ENCODE measurements around the gene SRC. TPM values are rescaled to one million over a fixed set of nuclear protein-coding genes. Genes with fewer than 3 reads are reported as not detected.

Gene SRC
- polyA plus RNA-seq, 1 donor (not counting 4 experiments of a cell fraction or from before 2014, with no cell fraction given): 22.8 TPM

DNA sequence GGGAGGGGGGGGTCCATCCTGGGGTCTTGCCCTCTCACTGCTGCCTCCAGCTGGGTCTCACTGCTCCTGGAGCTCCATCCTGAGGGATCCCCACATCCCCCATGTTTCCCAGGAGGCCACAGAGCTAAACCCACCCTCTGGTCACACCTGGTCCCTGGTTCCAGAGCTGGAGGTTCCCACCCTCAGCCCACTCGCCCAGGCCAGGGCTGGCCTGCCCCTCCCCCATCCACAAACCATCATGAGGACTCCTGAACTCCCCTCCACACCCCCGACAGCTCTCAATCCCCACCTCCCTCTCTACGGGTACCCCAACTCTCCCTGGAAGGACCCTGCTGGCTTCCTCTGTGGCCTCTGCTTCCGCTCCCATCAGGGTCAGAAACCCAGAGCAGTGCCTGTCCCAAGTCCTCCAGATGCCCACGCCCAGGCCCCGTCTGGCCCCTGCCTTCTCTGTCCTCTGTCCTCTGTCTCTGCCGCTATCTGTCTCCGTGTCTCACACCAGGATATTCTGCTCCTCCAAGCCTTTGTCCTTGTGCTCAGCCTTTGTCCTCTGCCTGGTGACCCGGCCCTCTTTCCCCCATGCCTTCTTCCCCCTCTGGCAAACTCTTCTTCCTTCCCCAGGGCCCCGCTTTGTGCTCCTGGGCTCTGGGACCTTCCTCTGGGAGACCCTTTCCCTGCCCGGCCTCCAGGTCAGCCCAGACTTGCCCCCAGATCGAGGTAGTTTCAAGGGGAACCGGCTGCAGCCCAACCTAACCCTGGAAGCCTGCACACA lies 74.0 kb downstream of the SRC start:
- H3K9me1 ChIP-seq (ENCODE audit: control insufficient read depth, extremely low read depth, insufficient read depth, low read length): no peaks in the 10 kb centered on the region
- no peak overlapping the region for H2AFZ ChIP-seq (ENCODE audit: control insufficient read depth, low read length)
- DNase-seq (ENCODE audit: low read depth, low spot score) (no peak), FAIRE-seq (no peak)
- no peaks in the 10 kb centered on the region for H3K4me1 ChIP-seq (ENCODE audit: control insufficient read depth, extremely low read depth, insufficient read depth, low read length)
- no peak overlapping the region for H3K27ac ChIP-seq (ENCODE audit: control insufficient read depth, insufficient read depth, low read length)
- peaks cover 7% of the 10 kb centered on the region for H4K20me1 ChIP-seq (ENCODE audit: control insufficient read depth, extremely low read depth, insufficient read depth, low read length)
- no peaks in the 10 kb centered on the region for H3K9me3 ChIP-seq (ENCODE audit: control insufficient read depth, low read depth, low read length)
- no peak overlapping the region for H3K4me3 ChIP-seq (ENCODE audit: control insufficient read depth in 2 of 3, extremely low read depth in 1 of 3, insufficient read depth in 2 of 3, low read depth in 1 of 3, low read length in 3 of 3)
- no peaks in the 10 kb centered on the region for H3K36me3 ChIP-seq (ENCODE audit: control insufficient read depth in 2 of 2, extremely low read depth in 1 of 2, insufficient read depth in 2 of 2, low read length in 2 of 2)
- no peak overlapping the region for H3K4me2 ChIP-seq (ENCODE audit: control insufficient read depth, extremely low read depth, insufficient read depth, low read depth, low read length)
- H3K79me2 ChIP-seq (ENCODE audit: control insufficient read depth, insufficient read depth, low read length): no peaks in the 10 kb centered on the region
- dilution Hi-C loops (cut with MboI; ENCODE audit: extremely low pct_ligation_motif_present, low sequenced_read_pairs): no loop called here
- no peak overlapping the region for H3K9ac ChIP-seq (ENCODE audit: control insufficient read depth, extremely low read depth, insufficient read depth, low read length)
- H3K27me3 ChIP-seq (ENCODE audit: control insufficient read depth, extremely low read depth, insufficient read depth, low read length): peaks cover 83% of the 10 kb centered on the region
- TF ChIP-seq, protein P1, sequence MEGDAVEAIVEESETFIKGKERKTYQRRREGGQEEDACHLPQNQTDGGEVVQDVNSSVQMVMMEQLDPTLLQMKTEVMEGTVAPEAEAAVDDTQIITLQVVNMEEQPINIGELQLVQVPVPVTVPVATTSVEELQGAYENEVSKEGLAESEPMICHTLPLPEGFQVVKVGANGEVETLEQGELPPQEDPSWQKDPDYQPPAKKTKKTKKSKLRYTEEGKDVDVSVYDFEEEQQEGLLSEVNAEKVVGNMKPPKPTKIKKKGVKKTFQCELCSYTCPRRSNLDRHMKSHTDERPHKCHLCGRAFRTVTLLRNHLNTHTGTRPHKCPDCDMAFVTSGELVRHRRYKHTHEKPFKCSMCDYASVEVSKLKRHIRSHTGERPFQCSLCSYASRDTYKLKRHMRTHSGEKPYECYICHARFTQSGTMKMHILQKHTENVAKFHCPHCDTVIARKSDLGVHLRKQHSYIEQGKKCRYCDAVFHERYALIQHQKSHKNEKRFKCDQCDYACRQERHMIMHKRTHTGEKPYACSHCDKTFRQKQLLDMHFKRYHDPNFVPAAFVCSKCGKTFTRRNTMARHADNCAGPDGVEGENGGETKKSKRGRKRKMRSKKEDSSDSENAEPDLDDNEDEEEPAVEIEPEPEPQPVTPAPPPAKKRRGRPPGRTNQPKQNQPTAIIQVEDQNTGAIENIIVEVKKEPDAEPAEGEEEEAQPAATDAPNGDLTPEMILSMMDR (optimal IDR thresholded peaks at IDR 0.05 in 1 of 3, IDR thresholded peaks at IDR 0.05 in 1 of 3, conservative IDR thresholded peaks at IDR 0.05 in 1 of 3; ENCODE audit: extremely low read depth in 1 of 3, insufficient read depth in 2 of 3, low read length in 3 of 3): no peak
- no peak for TF ChIP-seq EZH2 (IDR thresholded peaks at IDR 0.05; ENCODE audit: low read length)

DNA sequence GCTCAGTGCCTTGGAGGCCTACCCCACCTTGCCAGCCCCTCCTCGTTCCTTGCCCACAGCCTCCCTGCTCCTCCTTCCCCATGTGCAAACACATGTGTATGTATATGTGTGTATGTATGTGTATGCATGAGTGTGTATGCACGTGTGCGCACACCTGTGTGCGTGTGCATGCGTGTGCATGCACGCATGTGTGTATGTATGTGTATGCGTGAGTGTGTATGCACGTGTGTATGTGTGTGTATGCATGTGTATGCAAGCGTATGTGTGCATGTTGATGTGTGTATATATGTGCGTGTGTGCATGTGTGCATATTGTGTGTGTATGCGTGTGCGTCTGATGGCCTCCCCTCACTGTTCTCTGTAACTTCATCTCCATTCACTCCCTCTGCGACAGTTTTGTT lies 74.7 kb downstream of the SRC start:
- Histone ChIP-seq H3K4me1 (ENCODE audit: control insufficient read depth, extremely low read depth, insufficient read depth, low read length) (no peaks in the 10 kb centered on the region), H3K36me3 (ENCODE audit: control insufficient read depth in 2 of 2, extremely low read depth in 1 of 2, insufficient read depth in 2 of 2, low read length in 2 of 2) (no peaks in the 10 kb centered on the region), H3K9me3 (ENCODE audit: control insufficient read depth, low read depth, low read length) (no peaks in the 10 kb centered on the region), H2AFZ (ENCODE audit: control insufficient read depth, low read length) (no peak overlapping the region), H3K4me3 (ENCODE audit: control insufficient read depth in 2 of 3, extremely low read depth in 1 of 3, insufficient read depth in 2 of 3, low read depth in 1 of 3, low read length in 3 of 3) (no peak overlapping the region), H3K9ac (ENCODE audit: control insufficient read depth, extremely low read depth, insufficient read depth, low read length) (no peak overlapping the region), H3K27ac (ENCODE audit: control insufficient read depth, insufficient read depth, low read length) (no peak overlapping the region), H3K27me3 (ENCODE audit: control insufficient read depth, extremely low read depth, insufficient read depth, low read length) (peaks cover 76% of the 10 kb centered on the region), H3K79me2 (ENCODE audit: control insufficient read depth, insufficient read depth, low read length) (no peaks in the 10 kb centered on the region), H3K4me2 (ENCODE audit: control insufficient read depth, extremely low read depth, insufficient read depth, low read depth, low read length) (no peak overlapping the region), H3K9me1 (ENCODE audit: control insufficient read depth, extremely low read depth, insufficient read depth, low read length) (no peaks in the 10 kb centered on the region), H4K20me1 (ENCODE audit: control insufficient read depth, extremely low read depth, insufficient read depth, low read length) (peaks cover 7% of the 10 kb centered on the region)
- TF ChIP-seq, protein P1 (optimal IDR thresholded peaks at IDR 0.05 in 1 of 3, IDR thresholded peaks at IDR 0.05 in 1 of 3, conservative IDR thresholded peaks at IDR 0.05 in 1 of 3; ENCODE audit: extremely low read depth in 1 of 3, insufficient read depth in 2 of 3, low read length in 3 of 3): no peak
- DNase-seq (ENCODE audit: low read depth, low spot score) (no peak), FAIRE-seq (no peak)
- dilution Hi-C loops (cut with MboI; ENCODE audit: extremely low pct_ligation_motif_present, low sequenced_read_pairs): no loop called here
